ENCODE data around the gene SYCE1.
"Not testable (repeated sequence)": the region's sequence is repeated elsewhere in the genome, so short reads cannot be mapped to it uniquely, and the experiment has no call there.

SYCE1 gene

GRCh38 chr10:133611079-133611478 lies 45.7 kb upstream of the SYCE1 start:
- Histone ChIP-seq H2AFZ (ENCODE audit: low read depth, low read length, severe bottlenecking) (no peak overlapping the region), H3K4me2 (ENCODE audit: low read depth, low read length, poor library complexity, severe bottlenecking) (no peak overlapping the region), H3K9ac (ENCODE audit: low read length) (no peak overlapping the region), H3K36me3 (ENCODE audit: low read length) (no peaks in the 10 kb centered on the region), H3K27me3 (ENCODE audit: low read length) (no peaks in the 10 kb centered on the region), H3K9me3 (ENCODE audit: insufficient read depth, low read length) (peaks cover 15% of the 10 kb centered on the region; the same call in 1 of the 2 replicates), H3K27ac (ENCODE audit: low read depth, low read length) (no peak overlapping the region), H4K20me1 (ENCODE audit: low read depth, low read length) (no peaks in the 10 kb centered on the region), H3F3A (ENCODE audit: insufficient read depth) (no peaks in the 10 kb centered on the region), H3K79me2 (ENCODE audit: insufficient read depth, low read length) (no peaks in the 10 kb centered on the region), H3K4me3 (ENCODE audit: insufficient read depth, low read length, poor library complexity, severe bottlenecking) (no peak overlapping the region), H3K9me2 (replicated peaks; ENCODE audit: insufficient read depth, low read length) (no peaks in the 10 kb centered on the region)
- TF ChIP-seq EZH2phosphoT487 (conservative IDR thresholded peaks at IDR 0.05; ENCODE audit: low read length) = no peak
- TF ChIP-seq CTCF (IDR thresholded peaks at IDR 0.05; ENCODE audit: insufficient read depth, low read length, poor library complexity, severe bottlenecking) = no peak

GRCh38 chr10:133608855-133609254 lies 43.5 kb upstream of the SYCE1 start:
- H3K4me2 ChIP-seq (ENCODE audit: low read depth, low read length, poor library complexity, severe bottlenecking) = no peak overlapping the region
- no peak overlapping the region for H3K4me3 ChIP-seq (ENCODE audit: insufficient read depth, low read length, poor library complexity, severe bottlenecking)
- no peak overlapping the region for H3K27ac ChIP-seq (ENCODE audit: low read depth, low read length)
- H2AFZ ChIP-seq (ENCODE audit: low read depth, low read length, severe bottlenecking) = no peak overlapping the region
- no peaks in the 10 kb centered on the region for H3K27me3 ChIP-seq (ENCODE audit: low read length)
- no peaks in the 10 kb centered on the region for H4K20me1 ChIP-seq (ENCODE audit: low read depth, low read length)
- peaks cover 15% of the 10 kb centered on the region; the same call in 1 of the 2 replicates for H3K9me3 ChIP-seq (ENCODE audit: insufficient read depth, low read length)
- TF ChIP-seq CTCF (IDR thresholded peaks at IDR 0.05; ENCODE audit: insufficient read depth, low read length, poor library complexity, severe bottlenecking) (peak; percentile 54), EZH2phosphoT487 (conservative IDR thresholded peaks at IDR 0.05; ENCODE audit: low read length) (no peak)
- no peaks in the 10 kb centered on the region for H3K36me3 ChIP-seq (ENCODE audit: low read length)
- no peaks in the 10 kb centered on the region for H3F3A ChIP-seq (ENCODE audit: insufficient read depth)
- H3K9me2 ChIP-seq (replicated peaks; ENCODE audit: insufficient read depth, low read length) = no peaks in the 10 kb centered on the region
- H3K9ac ChIP-seq (ENCODE audit: low read length) = no peak overlapping the region
- H3K79me2 ChIP-seq (ENCODE audit: insufficient read depth, low read length) = no peaks in the 10 kb centered on the region

GRCh38 chr10:133603434-133603833 lies 38.1 kb upstream of the SYCE1 start:
- peaks cover 15% of the 10 kb centered on the region; the same call in 1 of the 2 replicates for H3K9me3 ChIP-seq (ENCODE audit: insufficient read depth, low read length)
- not testable (repeated sequence) for H3K36me3 ChIP-seq (ENCODE audit: low read length); H3K9me2 ChIP-seq (replicated peaks; ENCODE audit: insufficient read depth, low read length); H3K4me2 ChIP-seq (ENCODE audit: low read depth, low read length, poor library complexity, severe bottlenecking); H3K79me2 ChIP-seq (ENCODE audit: insufficient read depth, low read length); H3K27ac ChIP-seq (ENCODE audit: low read depth, low read length); H3F3A ChIP-seq (ENCODE audit: insufficient read depth); H2AFZ ChIP-seq (ENCODE audit: low read depth, low read length, severe bottlenecking); H4K20me1 ChIP-seq (ENCODE audit: low read depth, low read length); H3K4me3 ChIP-seq (ENCODE audit: insufficient read depth, low read length, poor library complexity, severe bottlenecking); H3K9ac ChIP-seq (ENCODE audit: low read length); H3K27me3 ChIP-seq (ENCODE audit: low read length)

- Histone ChIP-seq H3F3A (ENCODE audit: insufficient read depth) (no peaks in the 10 kb centered on the region), H3K79me2 (ENCODE audit: insufficient read depth, low read length) (no peaks in the 10 kb centered on the region), H3K27ac (ENCODE audit: low read depth, low read length) (no peak overlapping the region), H2AFZ (ENCODE audit: low read depth, low read length, severe bottlenecking) (no peak overlapping the region), H3K27me3 (ENCODE audit: low read length) (no peaks in the 10 kb centered on the region), H3K9ac (ENCODE audit: low read length) (no peak overlapping the region), H3K9me2 (replicated peaks; ENCODE audit: insufficient read depth, low read length) (no peaks in the 10 kb centered on the region), H3K9me3 (ENCODE audit: insufficient read depth, low read length) (no peaks in the 10 kb centered on the region; the same call in 1 of the 2 replicates), H3K36me3 (ENCODE audit: low read length) (no peaks in the 10 kb centered on the region), H3K4me3 (ENCODE audit: insufficient read depth, low read length, poor library complexity, severe bottlenecking) (no peak overlapping the region), H3K4me2 (ENCODE audit: low read depth, low read length, poor library complexity, severe bottlenecking) (no peak overlapping the region), H4K20me1 (ENCODE audit: low read depth, low read length) (no peaks in the 10 kb centered on the region)
- TF ChIP-seq CTCF (IDR thresholded peaks at IDR 0.05; ENCODE audit: insufficient read depth, low read length, poor library complexity, severe bottlenecking) (no peak), EZH2phosphoT487 (conservative IDR thresholded peaks at IDR 0.05; ENCODE audit: low read length) (no peak)
Measured at GRCh38 chr10:133600657-133601056, 35.3 kb upstream of the SYCE1 start.

GRCh38 chr10:133599869-133600268 lies 34.5 kb upstream of the SYCE1 start:
- not testable (repeated sequence) for H3F3A ChIP-seq (ENCODE audit: insufficient read depth); H2AFZ ChIP-seq (ENCODE audit: low read depth, low read length, severe bottlenecking); H4K20me1 ChIP-seq (ENCODE audit: low read depth, low read length); H3K36me3 ChIP-seq (ENCODE audit: low read length); H3K4me2 ChIP-seq (ENCODE audit: low read depth, low read length, poor library complexity, severe bottlenecking); H3K9me3 ChIP-seq (ENCODE audit: insufficient read depth, low read length); H3K79me2 ChIP-seq (ENCODE audit: insufficient read depth, low read length); H3K9me2 ChIP-seq (replicated peaks; ENCODE audit: insufficient read depth, low read length); H3K27ac ChIP-seq (ENCODE audit: low read depth, low read length); H3K27me3 ChIP-seq (ENCODE audit: low read length); H3K4me3 ChIP-seq (ENCODE audit: insufficient read depth, low read length, poor library complexity, severe bottlenecking); H3K9ac ChIP-seq (ENCODE audit: low read length)

All from SU-DHL-6 (cell line).